Stimulated activated CD8-positive, alpha-beta memory T cell treated with anti-CD3 and anti-CD28 coated beads, Interleukin-12 subunit alpha, Interleukin-12 subunit beta, amount 100 ng/mL, for 1 hour (primary cell): Measurements from ENCODE around the gene CDHR3.
"Not testable (repeated sequence)": the region's sequence is repeated elsewhere in the genome, so short reads cannot be mapped to it uniquely, and the experiment has no call there.

Experiments used
- DNase-seq: peaks from one replicate; pipeline ENCODE4 v3.0.0-alpha.2; 2020; ENCODE audit warnings: low read depth

CDHR3 gene

DNA sequence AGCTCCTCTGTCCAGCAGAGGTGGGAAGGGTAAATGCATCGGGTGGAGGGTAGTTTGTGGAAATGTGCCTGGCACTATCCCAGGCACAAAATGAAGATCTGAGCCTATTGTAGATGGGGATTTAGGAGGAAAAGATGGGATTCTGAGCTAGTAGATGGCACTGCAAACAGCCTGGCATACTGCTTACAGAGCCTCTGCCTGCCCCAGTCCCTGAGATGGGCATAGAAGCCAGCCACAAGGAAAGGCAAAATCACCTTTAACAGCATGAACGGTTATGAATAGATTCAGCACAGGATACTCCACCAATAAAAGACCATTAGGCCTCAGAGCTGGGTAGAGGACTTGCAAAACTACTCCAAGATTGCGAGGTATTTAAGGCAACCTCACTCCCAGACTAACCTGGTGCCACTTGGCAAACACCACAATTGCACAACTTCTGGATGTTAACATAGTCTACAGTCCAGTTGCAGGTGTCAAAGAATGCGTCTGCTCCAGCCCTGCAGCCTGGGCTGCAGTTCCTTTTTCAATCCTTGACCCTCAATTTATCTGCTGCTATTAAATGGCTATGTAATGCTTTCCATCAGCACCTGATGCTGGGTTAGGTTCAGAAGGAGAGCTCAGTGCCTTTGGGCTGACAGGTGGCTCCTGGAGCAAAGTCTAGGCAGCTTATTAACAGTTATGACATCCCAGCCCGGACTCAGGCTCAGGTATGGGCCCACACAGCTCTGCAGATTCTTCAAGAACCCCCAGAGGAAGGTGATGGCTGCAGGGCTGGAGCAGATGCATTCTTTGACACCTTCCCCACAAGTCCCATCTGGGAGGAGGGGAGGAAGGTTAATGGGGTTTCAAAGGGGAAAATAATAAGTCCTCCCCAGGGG lies 34.0 kb downstream of the CDHR3 start:
- no peak for DNase-seq

GRCh38 chr7:105999256-105999655 lies 36.2 kb downstream of the CDHR3 start:
- no peak for DNase-seq

DNA sequence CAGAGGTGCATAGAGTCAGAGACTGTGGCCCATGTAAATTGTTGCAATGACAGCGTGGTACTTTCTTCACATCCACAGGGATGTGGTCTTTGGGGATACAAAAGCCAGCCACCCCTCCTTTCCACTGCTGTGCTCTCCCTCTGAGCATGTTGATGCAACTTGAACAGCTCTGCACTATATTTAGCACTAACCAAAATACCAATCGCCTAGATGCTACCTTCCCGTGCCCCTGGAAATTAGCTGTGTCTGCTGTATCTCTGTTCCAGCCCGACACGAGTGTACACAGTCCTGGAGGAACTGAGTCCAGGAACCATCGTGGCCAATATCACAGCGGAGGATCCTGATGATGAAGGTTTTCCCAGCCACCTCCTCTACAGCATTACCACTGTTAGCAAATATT lies 38.1 kb downstream of the CDHR3 start:
- DNase-seq = no peak

DNA sequence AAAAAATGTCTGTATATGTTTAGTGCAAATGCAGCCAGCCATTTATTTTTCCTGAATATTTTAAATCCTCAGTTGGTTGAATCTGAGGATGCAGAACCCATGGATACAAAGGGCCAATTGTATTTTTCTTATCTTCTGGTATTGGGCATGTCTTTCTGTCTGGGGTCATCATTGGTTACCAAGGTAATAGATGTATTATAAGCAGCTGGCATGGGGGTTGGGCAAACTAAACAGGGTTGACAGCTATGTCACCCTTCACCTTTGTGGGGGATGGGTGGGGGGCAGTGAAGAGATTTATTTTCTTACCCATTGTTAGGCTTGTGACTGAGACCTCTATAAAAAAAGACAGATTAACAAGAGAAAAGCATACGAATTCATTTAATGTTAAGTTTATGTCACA lies 38.8 kb downstream of the CDHR3 start:
- DNase-seq = no peak

DNA sequence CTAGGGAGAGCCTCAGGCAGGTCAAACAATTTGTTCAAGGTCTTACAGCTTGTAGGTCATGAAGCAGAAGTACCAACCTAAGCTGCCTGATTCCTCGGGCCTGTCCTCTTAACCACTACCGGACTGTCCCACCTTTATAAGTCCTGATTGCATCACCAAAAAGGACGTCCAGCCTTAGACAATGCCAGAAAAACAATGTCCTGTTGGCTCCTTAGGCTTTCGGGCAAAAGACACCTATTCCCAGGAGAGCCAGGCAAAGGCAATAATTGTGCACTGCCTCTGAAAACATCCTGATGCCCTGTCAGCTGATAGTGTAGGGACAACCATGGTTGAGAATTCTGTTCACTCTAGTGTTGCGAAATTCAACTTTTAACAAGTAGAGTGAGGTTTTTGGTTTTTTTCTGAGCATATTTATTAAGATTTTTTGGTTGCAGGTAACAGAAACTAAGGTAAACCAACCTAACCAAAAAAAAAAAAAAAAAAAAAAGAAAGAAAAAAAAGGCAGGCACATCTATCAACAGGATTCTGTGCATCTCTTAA lies 40.5 kb downstream of the CDHR3 start:
- DNase-seq = no peak

DNA sequence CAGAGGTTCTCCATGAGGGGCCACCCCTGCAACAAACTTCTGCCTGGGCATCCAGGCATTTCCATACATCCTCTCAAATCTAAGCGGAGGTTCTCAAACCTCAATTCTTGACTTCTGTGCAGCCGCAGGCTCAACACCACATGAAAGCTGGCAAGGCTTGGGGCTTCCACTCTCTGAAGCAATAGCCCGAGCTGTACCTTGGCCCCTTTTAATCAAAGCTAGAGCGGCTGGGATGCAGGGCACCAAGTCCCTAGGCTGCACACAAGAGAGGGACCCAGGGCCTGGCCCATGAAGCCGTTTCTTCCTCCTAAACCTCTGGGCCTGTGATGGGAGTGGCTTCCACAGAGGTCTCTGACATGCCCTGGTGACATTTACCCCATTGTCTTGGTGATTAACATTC lies 43.8 kb downstream of the CDHR3 start:
- DNase-seq = no peak

DNA sequence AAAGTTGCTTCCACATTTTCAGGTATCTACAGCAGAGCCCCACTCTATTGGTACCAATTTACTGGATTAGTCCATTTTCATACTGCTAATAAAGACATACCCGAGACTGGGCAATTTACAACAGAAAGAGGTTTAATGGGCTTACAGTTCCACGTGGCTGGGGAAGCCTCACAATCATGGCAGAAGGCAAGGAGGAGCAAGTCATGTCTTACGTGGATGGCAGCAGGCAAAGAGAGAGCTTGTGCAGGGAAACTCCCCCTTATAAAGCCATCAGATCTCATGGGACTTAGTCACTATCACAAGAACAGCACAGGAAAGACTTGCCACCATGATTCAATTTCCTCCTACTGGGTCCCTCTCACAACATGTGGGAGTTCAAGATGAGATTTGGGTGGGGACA lies 44.7 kb downstream of the CDHR3 start:
- DNase-seq = not testable (repeated sequence)

- DNase-seq = peak; percentile 55
Observed at GRCh38 chr7:106009503-106010226, 46.6 kb downstream of the CDHR3 start.

GRCh38 chr7:106010331-106010730 lies 47.3 kb downstream of the CDHR3 start:
- DNase-seq = no peak

DNA sequence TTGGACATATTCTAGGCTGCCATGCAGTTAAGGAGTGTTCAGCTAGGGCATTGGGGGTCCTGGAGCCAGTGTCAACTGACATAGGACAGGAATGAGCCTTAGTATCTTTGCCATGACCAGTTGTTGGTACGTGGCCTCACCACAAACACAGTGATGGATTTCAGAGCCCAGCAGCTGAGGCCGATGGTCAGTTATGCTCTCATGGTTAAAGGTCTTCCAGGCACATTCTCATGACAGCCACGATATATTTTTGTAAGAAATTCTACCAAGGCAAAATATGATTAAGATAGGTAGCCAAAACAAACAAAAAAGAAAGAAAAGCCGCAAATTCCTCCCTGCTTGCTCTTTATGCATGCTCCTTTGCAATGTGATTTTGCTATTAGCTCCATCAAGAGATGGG lies 47.8 kb downstream of the CDHR3 start:
- no peak for DNase-seq

- no peak for DNase-seq
Observed at GRCh38 chr7:106012184-106012583, 49.1 kb downstream of the CDHR3 start.

- no peak for DNase-seq
Observed at GRCh38 chr7:106012935-106013439, 49.9 kb downstream of the CDHR3 start.

DNA sequence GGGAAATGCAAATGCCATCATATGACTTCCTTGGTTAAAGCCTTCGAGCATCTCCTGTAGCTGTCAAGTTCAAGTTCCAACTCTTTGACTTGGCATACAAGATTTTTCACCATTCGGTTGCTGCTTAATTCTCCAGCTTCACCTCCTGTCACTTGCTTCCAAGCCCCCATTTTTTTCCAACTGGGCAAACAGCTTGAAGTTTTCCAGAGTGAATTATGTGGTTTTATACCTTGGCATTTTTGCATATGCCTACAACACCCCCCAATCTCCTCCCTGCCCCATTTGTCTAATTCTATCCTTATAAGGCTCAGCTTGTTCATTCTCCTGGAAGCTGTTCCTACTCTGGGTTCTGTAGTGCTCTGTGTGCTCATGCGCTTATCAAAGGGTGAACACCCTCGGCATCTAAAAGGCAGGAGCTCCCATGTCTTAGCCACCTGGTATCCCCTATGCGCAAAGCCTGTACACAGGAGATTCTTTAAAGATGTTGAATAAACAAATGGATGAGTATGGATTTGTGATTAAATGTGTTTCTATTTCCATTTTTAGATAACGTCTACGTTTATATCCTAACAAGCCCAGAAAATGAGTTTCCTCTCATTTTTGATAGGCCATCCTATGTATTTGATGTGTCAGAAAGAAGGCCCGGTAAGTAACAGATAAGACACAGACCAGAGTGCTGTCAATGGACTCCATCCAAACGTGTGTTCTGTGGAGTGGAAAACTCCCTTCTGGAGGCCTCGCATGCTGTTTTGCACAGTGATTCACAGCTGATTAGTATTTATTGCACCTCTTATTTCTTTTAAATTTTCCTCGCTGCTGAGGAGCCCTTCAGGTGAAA lies 52.5 kb downstream of the CDHR3 start:
- no peak for DNase-seq

DNA sequence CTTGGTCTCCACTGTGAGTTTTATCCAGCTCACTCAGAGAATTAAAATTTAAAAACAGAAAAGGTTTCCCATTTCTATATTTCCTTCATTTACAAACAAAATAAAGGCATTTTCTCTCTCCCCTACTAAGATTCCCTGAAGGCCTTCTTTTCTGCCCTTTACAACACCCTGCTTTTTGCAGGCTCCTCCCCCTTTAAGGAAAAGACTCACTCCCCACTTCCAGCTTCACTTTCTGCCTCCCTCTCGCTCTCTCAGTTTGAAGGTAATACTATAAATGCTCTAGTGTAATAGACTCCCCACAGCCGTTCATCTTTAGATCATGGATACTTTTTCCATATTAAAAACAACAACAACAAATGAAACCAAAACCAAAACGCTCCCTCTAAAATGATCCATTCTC lies 53.3 kb downstream of the CDHR3 start:
- no peak for DNase-seq

- no peak for DNase-seq
Observed at GRCh38 chr7:106017657-106018056, 54.6 kb downstream of the CDHR3 start.

GRCh38 chr7:106018566-106019469 lies 55.8 kb downstream of the CDHR3 start:
- no peak for DNase-seq

DNA sequence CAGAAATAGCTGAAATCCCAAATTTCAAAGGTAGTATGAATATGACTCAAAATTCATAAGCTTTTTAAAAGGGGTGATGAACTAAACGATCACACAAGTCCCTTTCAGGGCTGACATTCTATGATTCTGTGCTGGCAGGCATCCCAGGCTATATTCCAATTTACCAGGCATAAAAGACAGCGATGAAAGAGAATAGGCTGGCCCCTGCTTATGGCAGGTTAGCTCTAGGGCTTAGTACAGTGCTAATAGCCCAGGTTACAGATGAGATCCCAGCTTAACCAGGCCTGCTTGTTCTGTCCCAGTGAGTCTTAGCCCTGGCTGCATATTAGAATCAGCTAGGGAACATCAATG lies 56.4 kb downstream of the CDHR3 start:
- DNase-seq = no peak

DNA sequence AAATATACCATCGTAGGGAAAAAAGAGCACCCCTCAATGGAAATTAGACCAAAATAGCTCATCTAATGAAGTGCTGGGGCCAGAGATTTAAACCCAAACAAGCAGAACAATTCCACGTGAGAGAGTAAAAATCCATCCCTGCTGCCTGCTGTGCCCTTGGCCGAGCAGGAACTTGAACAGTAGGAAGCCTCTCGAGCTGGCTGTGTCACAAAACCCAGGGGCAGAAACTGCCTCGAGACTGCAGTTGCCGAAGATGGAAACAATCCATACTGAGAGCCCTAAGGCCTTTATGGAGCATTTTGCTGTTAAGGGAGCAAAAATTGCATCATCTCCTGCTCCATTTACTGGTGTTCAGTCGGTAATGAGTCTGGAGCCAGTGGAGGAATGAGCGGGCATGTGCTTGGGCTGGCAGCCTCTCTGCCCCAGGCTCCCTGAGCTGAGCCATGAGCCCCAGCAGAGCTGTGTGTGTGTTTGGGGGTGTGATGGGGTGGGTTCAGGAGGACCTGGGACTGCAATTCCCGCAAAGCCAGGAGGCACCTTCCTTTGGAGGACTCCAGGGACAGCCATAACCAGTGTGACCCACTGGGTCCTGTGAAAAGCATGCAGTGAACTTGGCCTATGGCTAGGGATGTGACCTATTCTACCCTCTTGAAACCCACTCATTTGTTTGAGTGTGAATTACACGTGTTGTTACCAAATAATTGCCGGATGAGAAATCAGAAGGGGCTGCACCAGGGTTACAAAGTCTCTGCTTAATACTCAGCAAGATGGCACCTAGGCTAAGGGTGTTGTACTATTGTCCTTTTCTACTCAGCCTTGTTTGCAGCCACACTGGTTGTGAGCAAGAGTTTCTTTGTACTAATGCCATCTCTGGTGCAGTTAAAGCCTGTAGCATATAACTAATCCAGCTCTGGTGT lies 58.3 kb downstream of the CDHR3 start:
- DNase-seq = no peak

GRCh38 chr7:106022193-106022821 lies 59.2 kb downstream of the CDHR3 start:
- peak; percentile 57 for DNase-seq
